ENCODE measurements around the gene ZNF398.
A peak's percentile ranks its signal among the peaks of the same experiment; 100 is the strongest.
"Not testable (repeated sequence)": the region's sequence is repeated elsewhere in the genome, so short reads cannot be mapped to it uniquely, and the experiment has no call there.

ZNF398 gene

GRCh38 chr7:149147072-149147751 lies at the start of gene ZNF398:
ZNF398 (plus strand) TSS chr7:149147453; CDS start chr7:149147743, 290 bp downstream.
- DNase-seq (ENCODE audit: low read depth in 3 of 3) = peak; percentile 63 to 77 (median 71)

- DNase-seq (ENCODE audit: low read depth in 3 of 3) = no peak
These were observed 48.2 kb upstream of the ZNF398 start for GRCh38 chr7:149099058-149099457.

- DNase-seq (ENCODE audit: low read depth in 3 of 3) = no peak
These were observed 46.4 kb upstream of the ZNF398 start for GRCh38 chr7:149100821-149101220.

GRCh38 chr7:149102666-149103065 lies 44.6 kb upstream of the ZNF398 start:
- DNase-seq (ENCODE audit: low read depth in 3 of 3) = no peak

DNA sequence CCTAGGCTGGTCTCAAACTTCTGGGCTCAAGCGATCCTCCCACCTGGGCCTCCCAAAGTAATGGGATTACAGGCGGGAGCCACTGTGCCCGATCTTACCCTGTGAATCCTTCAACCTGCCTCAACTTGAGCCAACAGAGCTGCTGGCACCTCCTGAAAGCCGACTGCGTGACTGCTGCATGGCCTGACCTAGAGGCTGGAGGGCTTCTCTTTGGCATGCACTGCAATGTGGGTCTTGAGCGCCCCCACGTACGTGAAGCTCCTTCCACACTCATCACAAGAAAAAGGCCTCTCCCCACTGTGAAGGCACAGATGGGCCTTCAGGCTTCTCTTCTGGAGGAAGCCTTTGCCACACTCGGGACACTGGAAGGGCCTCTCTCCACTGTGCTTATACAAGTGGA lies 43.8 kb upstream of the ZNF398 start:
- DNase-seq (ENCODE audit: low read depth in 3 of 3) = no peak

DNA sequence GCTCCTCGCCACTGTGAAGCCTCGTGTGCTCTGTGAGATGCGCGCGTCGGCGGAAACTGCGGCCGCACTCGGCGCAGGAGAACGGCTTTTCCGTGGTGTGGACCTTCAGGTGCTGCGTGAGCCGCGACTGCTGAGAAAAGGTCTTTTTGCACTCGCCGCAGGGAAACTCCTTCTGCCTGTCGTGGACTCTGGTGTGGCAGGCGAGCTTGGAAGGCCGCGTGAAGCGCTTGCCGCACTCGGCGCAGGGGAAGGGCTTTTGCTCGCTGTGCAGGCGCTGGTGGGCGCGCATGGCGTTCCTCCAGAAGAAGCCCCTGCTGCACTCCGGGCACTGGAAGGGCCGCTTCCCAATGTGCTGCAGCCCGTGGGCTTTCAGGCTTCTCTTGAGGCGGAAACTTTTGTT lies 43.0 kb upstream of the ZNF398 start:
- no peak for DNase-seq (ENCODE audit: low read depth in 3 of 3)

- DNase-seq (ENCODE audit: low read depth in 3 of 3) = no peak
These were observed 42.5 kb upstream of the ZNF398 start for GRCh38 chr7:149104749-149105148.

DNA sequence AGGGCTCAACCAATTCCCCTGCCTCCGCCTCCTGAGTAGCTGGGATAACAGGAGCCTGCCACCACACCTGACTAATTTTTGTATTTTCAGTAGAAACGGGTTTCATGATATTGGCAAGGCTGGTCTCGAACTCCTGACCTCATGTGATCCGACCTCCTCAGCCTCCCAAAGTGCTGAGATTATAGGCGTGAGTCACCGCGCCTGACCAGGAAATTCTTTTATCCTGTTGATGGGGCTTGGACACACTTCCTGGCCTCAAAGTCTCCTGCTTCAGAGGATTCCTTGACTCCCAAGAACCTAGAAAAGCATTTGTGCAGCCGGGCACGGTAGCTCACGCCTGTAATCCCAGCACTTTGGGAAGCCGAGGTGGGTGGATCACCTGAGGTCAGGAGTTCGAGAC lies 37.3 kb upstream of the ZNF398 start:
- no peak for DNase-seq (ENCODE audit: low read depth in 3 of 3)

DNA sequence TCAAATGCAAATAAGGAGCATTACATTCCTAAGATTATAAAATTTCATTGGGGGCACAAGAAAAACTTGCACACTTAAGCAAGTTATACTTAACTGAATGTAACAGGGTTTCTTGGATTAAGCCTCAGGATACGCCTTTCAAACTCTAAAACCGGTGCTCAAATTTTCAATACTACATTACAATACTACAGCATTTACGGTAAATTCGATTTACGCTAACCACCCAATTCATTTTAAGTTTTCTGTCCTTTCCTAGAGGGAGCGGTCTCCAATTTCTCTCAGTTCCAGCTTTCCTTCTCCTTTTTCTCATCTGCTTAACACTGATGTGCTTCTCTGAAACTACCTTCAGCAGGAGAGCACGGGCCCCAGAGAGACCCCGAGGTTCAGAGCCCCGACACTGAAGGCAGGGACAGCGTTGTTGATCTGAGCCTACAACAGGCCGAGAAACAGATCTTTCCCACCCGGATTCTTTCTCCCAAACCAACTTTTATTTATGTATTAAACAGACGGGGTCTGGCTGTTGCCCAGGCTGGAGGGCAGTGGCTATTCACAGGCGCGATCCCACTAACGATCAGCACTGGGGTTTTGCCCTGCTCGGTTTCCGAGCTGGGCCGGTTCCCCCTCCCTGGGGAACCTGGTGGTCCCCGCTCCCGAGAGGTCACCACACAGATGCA lies 21.9 kb upstream of the ZNF398 start:
- no peak for DNase-seq (ENCODE audit: low read depth in 3 of 3)

DNA sequence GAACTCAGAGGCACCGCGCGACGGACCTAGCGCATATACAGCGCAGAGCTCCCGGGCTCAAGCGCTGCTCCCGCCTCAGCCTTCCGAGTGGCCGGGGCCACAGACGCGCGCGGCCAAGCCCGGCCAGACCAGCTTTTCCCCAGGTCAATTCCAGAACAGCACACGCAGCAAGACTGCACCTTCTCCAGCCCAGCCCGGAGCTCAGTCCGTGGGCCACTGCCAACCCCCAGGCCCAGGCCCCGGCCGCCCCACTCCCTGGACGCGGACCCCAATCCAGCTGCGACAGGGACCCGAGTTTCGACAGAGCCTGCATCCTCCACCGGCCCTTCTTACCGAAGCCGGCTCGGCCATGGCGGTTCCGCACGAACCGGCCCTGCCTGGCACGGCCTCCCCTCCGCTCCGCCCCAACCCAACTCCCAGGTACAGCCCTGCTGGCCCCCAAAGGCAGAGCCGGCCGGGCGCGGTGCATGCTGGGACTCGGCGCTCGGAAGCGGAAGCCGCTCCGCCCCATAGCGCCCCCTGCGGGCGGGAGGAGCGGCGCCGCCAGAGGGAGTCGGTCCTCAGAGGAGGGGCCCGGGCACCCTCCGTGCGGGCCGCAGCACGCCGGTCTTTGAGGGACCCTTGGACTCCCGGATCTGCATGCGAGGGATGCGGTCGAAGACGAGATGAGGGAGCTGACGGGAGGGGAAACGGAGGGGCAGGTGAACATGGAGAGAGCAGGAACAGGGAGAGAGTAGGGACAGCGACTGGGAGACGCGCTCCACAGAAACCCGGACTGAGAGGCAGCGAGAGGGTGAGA lies 21.2 kb upstream of the ZNF398 start, which contains the start of gene ZNF425:
TSS of gene ZNF425 (minus strand) at position 462 of the 799 bp plus-strand sequence. CDS start at position 351, 111 bp downstream.
- peak; percentile 87 to 93 (median 93) for DNase-seq (ENCODE audit: low read depth in 3 of 3)

GRCh38 chr7:149126662-149127266 lies 20.5 kb upstream of the ZNF398 start:
- peak; percentile 25 to 74 (median 42) for DNase-seq (ENCODE audit: low read depth in 3 of 3)

- no peak for DNase-seq (ENCODE audit: low read depth in 3 of 3)
These were observed 16.6 kb upstream of the ZNF398 start for GRCh38 chr7:149130572-149131198.

GRCh38 chr7:149133028-149133710 lies 14.1 kb upstream of the ZNF398 start:
- DNase-seq (ENCODE audit: low read depth in 3 of 3) = no peak

GRCh38 chr7:149136118-149136517 lies 11.1 kb upstream of the ZNF398 start:
- no peak for DNase-seq (ENCODE audit: low read depth in 3 of 3)

- DNase-seq (ENCODE audit: low read depth in 3 of 3) = no peak
These were observed 6.4 kb upstream of the ZNF398 start for GRCh38 chr7:149140831-149141230.

- no peak for DNase-seq (ENCODE audit: low read depth in 3 of 3)
These were observed 5.4 kb upstream of the ZNF398 start for GRCh38 chr7:149141893-149142292.

DNA sequence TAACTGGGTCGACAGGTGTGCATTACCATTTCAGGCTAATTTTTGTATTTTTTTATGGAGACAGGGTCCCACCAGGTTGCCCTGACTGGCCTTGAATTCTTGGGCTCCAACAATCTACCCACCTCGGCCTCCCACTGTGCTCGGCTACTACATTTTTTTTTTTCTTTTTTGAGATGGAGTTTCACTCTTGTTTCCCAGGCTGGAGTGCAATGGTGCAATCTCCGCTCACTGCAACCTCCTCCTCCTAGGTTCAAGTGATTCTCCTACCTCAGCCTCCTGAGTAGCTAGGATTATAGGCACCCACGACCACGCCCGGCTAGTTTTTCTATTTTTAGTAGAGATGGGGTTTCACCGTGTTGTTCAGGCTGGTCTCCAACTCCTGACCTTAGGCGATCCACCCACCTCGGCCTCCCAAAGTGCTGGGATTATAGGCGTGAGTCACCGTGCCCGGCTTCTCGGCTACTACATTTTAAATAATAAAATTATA lies 2.8 kb upstream of the ZNF398 start:
- not testable (repeated sequence) for DNase-seq (ENCODE audit: low read depth in 3 of 3)

DNA sequence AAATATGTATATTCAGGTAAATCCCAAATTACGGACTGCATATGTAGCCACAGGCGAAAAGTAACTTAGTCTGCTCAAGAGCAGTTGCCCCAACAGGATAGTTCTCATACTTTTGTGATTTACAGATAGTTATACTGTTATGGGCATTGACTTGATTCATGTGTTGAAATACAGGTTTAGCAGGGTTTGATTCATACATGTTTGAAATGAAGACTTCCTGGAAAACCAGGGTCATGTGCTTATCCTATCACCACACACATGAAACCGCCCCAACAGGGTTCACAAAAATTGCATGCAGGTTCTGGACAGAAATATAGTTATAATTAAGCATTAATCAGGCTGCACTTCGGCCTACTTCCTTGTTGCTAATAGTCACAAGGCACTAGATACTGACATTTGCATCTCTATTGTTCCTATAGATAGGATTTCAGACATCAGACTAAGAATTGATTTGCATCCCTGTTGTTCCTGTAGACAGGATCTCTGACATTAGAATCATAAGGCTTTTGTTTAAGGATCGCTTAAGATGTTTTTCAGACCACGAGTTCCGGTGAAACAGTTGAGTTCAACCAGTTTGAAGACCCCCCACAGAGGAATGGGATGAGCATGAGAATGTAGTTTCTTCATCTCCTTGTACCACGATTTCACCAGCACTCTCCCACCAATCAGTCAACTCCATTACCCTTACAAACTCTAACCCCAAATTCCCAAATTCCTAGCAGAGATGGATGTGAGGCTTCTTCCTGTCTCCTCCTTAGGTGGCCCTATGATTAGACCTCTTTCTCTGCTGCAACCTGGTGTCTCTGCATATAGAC lies 2.0 kb upstream of the ZNF398 start:
- no peak for DNase-seq (ENCODE audit: low read depth in 3 of 3)

GRCh38 chr7:149147752-149148653 lies 750 bp downstream of the ZNF398 start:
- peak; percentile 29 to 58 (median 37) for DNase-seq (ENCODE audit: low read depth in 3 of 3)
